GM19468 (cell line): ENCODE data around the gene YBX1.

Experiments
- ATAC-seq: cut with Tn5 transposase; IDR thresholded peaks from one replicate; pipeline ENCODE4 v1.9.1; 2021; ENCODE audit warnings: mild to moderate bottlenecking, moderate library complexity, moderate number of reproducible peaks; ENCODE audit not compliant: unreplicated experiment; ENCODE audit errors: extremely low read depth

YBX1 gene

DNA sequence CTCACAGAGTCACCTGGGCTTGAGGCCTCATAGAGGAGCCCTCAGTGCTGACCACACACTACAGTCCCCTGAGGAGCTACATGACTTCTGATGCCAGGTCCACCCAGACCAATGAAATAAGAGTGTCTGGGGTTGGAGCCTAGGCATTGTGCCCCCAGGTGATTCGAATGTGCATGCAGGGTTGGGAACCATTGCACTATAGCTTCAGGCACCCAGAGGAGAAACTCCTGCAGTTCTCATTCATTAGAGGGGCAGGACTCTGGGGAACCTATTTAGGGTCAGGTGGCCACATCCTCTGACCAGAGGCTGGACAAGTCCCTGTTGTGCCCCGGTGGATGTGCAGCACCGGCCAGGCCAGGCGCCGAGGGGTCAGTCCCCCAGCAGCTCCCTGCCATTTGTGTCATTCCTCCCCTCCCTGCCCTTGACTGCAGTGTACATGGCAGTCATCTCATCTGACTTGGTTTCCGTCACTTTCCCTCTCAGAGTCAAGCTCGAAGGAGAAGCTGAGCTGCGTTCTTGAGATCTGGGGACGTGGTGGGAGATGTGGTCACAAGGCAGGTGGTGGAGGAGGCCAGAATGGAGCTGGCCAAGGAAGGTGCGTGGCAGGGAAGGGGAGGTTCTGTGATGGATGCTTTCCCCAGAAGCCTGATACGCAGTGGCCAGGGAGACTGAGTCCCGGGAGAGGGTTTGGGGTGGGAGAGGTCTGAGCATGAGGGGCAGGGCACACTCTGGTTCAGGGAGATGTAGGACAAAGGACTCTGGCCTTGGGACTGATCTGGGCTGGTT lies 51.4 kb downstream of the YBX1 start:
- ATAC-seq = no peak

DNA sequence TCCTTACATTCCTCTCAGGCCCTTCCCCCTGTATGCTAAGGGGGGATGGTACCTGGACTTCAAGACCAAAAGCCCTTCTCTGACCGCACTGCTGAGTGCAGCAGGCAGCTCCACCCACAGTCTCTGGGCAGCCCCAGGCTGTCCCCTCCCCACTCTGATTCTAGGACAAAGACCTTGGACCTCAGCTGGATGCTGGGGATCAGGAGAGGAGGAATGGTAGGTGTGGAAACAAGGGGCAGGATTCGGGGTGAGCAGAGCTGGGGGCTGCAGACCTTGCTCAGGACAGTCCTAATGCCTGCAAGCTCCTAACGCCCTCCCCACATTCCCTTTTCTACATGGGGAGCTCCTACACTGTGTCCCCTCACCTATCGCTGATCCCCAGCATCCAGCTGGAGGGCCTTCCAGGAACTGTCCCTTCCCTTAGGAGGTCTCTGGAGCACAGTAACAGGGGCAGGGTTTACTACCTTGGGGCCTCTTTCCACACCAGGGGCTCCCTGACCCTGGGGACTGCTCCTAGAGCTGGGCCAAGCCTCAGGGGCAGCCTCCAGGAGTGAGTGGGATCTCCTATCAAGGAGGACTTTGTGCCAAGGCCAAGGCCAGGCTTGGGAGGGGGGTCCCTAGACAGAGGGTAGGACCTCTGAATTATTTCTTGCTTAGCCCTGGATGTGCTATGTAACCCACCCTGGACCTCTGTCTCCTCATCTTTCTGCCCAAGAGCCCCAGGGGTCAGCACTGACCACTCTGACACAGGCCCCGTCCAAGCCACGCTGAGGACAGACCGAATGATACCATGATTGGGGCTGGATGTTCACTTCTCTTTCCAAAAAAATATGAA lies 52.2 kb downstream of the YBX1 start:
- ATAC-seq = no peak

DNA sequence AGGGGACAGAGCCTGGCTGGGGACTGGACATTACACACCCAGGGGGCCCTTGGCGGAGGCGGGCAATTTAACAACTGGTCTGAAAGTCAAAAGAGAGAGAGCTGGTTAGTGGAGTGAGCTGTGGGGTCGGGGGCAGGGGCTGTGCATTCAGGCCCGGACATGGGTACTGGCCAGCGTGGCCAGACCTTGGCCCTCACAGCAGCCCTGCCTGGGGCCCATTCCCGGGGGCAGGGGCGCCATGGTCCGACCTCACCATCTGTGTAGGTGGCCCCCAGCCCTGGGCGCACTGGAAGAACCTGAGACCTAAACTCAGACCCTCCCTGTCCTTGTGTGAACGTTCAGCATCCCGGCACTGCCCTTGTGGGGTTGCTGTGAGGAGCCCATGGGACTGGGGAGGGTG lies 52.8 kb downstream of the YBX1 start:
- ATAC-seq = no peak

DNA sequence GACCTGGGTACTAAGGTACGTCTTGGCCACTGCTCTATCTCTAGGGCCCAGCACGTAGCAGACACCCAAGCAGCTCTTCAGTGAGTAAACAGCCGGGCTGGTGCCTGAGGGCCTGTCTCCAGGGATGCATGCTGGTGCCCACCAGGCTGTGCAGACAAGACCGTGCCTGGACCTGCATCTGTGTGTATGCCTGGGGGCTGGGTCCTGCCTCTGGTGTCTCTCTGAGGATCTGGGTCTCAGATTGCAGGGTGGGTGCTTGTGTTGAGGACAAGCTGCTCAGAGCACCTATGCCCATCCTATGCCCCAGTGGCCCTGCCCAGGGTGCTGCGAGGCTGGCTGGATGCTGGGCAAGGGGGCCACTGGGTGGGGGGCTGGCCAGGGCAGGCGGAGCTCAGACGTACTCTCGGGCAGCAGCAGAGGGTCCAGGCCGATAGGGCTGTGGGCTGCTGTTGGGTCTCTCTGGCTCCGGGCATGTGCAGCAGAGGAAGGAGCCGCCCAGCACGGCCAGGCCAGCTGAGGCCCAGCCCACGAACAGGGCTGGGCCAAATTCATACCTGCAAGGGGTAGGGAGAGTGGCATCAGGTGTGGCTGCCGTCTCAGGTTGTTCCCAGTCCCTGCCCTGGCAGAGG lies 53.4 kb downstream of the YBX1 start:
- no peak for ATAC-seq

DNA sequence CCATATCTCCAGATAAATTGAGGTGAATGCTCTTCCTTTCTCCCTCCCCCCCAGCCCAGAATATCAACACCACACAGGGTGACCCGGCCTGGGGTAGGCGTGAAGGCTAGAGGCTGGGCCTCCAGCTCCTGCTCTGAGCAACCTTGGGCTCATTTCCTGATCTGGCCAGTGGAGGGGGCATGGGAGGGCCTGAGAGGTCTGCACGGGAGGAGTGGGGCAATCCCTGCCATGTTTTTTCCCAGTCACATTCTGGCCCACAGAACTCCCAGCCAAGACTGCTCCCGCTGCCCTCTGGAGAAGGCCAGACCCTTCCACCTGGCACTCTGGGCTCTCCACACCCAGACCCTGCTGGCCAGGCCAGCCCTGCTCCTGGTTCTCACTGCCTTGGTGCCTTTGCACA lies 53.9 kb downstream of the YBX1 start:
- ATAC-seq = no peak

DNA sequence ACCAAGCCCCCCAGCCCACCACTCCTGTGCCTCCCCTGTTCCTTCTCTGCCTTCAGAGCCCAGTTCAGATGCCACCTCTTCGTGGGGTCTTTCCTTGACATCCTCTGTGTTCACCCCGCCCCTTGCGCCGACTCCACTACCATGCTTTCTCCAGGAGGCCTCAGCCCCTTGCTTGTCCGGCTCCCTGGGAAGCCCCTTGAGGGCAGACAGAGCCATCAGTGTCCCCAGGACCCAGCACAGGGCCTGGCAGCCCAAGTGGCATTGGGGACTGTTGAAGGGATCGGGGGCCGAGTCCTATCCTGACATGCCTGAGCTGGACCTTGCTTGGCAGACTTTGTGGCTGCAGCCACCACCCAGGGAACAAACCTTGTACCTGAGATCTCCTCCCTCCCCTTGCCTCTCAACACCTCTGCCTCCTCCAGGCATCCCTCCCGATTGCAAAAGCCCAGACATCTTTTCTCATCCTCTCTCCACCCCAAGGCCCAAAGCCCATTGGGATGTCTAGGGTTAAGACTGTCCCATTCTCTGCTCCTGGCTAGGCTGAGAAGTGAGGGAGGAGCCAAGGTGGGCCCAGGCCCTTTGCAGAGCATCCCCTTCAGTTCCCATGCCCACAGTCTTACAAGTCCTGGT lies 54.5 kb downstream of the YBX1 start:
- ATAC-seq = no peak

DNA sequence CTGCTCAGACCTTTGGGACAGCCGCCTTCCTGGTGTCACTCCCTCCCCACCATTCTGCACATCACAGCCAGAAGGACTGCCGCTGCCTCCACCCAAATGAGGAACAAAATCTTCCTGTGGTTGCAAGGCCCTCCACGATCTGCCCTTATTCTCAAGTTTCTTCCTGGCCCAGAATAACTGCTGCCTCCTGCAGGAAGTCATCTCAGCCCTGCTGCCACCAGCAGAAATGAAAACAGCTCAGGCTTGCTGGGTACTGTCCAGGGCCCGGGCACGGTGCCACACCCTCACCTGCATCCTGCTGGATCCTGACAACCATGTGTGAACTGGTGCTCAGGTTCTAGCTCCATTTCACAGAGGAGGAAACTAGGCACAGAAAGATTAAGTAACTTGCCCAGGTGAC lies 55.0 kb downstream of the YBX1 start:
- ATAC-seq = no peak

DNA sequence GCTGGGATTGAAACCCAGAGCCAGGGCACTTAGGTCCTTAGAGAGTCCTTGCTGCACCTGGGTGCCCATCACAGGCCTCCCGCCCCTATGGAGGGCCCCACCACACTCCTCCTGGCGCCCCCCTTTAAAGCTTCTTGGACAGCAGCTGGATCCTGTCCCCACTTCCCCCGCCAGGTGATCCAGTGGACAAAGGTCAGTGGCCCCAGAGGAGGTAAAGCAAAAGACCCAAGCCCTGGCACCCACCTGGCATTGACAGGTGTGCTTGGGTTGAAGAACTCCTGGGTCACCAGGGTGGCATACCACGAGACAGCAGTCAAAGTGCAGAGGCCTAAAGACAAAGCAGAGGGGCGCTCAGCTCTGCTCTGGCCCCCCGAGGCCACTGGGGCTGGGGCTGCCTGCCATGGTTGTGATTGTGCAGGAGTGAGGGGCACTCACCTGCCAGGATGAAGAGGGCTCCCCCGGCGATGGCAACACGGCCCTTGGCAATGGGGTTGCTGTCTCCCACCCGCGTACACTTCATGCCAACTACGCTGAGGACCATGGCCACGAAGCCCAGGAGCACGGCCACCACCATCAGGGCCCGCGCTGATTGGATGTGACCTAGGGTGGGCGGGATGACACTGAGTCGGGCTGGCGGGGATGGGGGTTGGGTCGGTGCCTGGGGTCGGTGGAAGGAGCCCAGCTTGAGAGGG lies 55.9 kb downstream of the YBX1 start:
- no peak for ATAC-seq

DNA sequence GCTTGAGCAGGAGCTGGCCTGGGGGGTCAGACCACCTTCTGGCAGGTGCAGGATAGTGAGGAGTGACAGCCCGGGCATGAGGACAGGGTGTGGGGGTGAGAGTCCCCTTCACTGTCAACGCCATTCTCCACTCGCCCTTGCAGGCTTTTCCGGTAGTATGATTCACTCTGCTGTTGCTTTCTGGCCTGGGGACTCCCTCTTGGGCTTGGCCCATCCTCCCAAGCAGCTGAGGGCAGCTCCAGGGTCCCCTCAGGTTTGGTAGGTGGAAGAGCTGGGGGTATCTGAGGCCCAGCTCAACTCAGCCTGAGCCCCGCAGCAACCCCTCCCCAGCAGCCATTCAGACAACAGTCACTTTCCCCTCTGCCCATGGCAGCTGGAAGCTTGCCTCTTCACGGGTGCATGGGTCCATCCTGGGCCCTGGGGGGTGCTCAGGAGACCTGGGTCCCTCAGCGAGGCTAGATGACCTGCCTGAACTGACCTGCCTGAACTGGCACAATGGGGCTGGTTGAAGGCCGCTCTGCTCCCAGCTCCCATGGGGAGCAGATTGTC lies 56.5 kb downstream of the YBX1 start:
- ATAC-seq = no peak

DNA sequence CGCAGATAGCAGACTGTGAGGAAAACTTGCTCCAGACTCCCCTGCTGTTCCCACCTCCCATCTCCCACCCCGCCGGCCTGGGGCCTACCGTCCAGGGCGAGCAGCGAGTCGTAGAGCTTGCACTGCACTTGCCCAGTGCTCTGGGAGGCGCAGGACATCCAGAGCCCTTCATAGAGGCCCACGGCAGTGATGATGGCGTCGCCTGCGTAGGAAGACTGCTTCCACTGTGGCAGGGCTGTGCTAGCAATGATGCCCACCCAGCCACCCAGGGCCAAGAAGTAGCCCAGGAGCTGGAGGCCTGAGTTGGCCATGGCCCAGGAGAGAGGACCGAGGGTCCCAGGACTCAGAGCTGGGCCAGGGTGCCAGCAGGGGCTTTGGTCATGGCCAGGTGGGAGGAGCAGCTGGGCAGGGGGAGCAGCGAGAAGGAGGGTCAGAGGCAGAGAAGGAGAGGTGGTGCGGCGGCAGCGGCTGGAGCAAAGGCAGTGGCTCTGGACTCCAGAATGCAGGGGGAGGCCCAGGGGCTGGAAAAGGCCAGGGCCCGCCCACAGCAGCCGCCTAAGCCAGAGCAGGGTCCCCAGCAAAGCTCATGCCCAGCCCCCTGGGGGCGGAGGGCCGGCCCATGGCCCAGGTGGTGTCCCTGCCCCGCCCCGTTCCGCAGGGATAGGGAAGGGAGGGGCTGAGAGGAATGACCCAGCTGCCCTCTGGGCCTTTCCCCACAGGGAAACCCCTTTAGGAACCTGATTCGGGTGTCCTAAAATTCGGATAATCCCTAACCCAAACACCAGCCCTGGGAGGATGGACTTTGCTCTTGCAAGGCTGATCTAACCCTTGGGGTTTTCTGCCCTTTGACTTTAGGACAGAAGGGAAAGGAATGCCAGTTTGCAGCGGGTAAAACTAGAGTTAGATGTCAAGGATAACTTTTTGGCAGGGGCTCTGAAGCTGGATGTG lies 57.8 kb downstream of the YBX1 start, which contains the start of gene CLDN19:
TSS of gene CLDN19 (minus strand) at position 484 of the 948 bp plus-strand sequence. CDS start at position 311, 173 bp downstream.
- no peak for ATAC-seq

DNA sequence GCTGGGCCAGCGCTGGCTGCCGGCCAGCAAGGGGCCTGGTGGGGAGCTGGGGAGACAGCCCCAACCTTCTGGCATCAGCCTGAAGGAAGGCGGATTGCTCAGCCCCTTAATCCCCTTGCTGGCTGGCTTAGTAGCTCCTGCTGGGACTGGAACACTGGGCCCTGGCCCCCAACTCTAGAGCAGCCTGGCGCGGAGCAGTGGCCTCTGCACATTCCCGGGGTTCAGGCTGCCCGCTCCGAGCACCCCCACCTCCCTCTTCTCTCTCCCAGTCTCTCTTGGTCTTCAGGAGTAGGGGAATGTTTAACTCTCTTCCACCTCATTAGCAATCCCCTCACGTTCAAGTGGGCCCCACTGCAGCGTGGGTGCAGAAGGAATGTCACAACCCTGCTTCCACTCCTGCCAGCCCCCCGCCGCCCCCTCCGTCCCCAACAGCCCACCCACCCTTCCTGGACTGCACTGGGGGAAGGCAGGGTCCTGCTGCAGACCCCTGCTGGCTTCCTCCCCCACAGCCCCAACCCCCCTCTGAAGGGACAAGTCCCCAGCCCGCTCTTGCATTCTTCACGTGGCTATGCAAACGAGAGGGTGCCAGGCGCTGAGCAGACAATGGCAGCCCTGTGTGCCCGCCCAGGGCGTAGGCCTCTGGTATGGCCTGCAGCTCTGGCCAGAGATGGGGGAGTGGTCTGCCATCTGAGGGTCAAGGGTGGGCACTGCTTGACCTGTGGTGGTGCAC lies 58.8 kb downstream of the YBX1 start:
- no peak for ATAC-seq

DNA sequence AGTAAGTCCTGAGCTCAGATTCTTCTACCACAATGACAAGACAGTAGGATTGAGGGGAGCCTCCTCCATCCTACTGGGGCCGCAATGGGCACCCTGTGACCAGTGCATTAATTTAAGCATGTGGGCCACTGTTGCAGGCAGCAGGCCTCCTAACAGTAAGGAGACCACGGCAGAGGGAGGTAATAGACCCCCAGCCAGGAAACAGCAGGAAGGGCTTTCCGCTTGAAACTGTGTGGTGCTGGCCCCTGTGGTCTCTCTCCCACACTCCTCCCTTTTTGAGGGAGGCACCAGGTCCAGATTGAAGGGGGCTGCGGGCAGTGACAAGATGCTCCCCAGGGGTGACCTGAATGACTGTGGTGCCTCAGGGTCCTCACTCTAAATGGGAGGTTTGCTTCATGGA lies 59.5 kb downstream of the YBX1 start:
- ATAC-seq = no peak

DNA sequence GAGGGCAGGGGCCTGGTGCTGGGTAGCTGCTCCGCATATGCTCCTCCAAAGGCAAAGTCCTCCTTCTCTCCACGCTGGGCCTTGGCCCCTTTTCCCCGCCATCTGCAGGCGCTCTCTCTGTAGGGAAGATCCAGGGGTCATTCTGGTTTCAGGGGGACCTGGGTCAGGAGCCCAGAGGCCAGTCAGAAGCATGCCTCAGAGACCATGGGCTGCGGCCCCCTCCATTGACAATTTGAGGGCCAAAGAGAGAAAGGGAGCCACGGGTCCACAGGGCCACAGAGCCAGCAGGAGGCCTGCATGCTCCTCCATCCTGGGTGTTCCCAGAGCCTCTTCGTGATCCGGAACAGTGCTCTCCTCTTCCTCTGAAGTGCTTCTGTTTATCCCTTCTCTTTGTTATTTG lies 59.9 kb downstream of the YBX1 start:
- no peak for ATAC-seq

DNA sequence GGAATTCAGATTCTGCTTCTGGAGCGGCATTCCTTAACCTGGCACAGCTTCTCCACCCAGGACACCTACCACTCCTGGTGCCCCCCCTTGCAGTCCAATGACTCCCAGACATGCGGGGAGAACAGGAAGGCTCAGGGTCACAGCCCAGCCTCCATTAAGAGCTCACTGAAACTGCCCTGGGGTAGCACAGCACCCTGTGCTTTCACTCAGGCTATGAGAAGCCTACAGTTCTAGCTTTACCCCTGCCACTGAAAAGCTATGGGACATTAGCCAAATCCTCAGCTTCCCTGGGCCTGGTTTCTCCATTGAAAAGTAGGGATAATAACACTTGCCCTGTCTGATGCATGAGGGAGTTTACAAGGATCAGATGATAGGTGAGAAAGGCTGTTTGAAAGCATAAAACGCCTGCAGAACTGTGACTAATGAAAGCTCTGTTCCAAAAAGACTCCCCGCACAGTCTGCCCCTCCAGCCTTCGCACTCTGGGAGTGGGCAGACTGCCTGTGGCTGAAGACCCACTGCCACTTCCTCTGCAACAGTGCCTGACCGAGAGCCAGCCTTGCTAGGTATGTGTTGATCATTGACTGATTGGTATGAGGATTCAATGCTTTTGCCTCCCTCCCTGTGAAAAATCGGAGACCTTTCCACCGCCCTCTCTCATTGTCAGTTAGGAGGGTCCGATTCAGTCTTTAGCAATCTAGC lies 60.5 kb downstream of the YBX1 start:
- no peak for ATAC-seq

DNA sequence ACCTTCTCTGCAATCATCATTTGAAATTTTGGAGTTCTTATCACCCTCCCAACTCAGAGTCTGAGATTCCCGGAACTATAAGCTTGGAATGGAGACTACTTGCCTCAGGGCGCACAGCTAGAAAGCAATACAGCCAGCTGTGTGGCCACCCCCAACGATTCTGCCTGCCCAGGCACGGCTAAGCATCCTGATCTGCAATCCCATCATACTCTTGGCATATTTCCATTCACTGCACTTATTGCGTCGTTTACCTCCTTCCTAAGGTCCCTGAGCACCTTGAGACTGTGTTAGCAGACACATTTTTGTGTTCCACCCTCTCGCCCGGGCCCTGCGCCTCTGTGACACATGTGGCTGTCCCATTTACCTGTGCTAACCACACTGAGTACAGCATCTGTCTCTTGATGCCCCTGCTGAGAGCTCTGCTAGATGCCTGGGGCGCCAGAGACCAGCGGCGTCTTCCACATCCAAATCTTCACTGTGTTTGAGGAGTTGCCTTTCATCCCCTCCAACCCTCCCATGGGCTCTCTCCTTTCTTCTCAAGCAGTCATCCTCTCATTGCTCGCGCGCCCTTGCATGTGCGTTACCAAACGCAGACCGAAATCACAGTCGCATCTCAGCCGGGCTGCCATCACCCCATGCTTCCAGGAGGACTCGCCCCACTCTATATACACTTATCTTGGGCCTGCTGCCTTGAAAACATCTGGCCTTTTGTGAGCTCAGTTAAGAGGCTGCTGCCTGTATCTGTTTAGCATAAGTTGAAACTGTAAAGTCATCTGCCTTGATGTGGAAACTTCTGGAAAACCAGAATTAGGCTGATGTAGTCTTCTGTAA lies 61.3 kb downstream of the YBX1 start:
- ATAC-seq = no peak

DNA sequence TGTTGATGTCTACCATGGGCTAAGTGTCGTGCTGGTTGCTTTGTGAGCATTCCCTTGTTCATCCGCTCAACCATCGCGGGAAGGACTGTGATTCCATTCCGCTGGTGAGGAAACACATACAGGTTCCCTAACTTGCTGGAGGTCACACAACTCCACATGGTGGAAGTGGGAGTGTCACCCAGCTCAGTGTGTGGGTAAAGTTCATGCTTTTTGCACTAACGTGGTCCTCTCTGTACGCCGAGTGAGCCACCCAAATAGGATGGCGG lies 61.9 kb downstream of the YBX1 start:
- no peak for ATAC-seq

DNA sequence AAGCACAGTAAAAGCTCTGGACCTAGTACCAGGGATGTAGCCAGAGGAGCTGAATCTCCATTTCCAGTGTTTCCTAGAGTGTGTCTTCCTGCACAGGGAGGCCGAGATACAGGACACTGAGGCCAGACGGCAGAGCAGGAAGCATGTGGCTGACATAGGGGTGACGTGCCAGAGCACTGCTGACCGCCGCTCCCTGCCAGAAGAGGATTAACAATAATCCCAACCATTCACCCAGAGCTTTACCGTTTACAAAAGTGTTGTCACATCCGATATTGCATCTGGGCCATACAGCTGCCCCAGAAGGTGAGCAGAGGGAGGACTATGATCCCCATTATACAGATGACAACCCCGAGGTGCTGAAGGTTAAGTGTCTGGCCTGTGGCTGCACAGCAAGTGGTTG lies 63.6 kb downstream of the YBX1 start:
- ATAC-seq = no peak
